ENCODE measurements around the gene FBLIM1. TPM values are rescaled to one million over a fixed set of nuclear protein-coding genes. Genes with fewer than 3 reads are reported as not detected.

The FBLIM1 gene
- total RNA-seq, 2 donors from 2014 or later = 731 to 997 TPM

DNA sequence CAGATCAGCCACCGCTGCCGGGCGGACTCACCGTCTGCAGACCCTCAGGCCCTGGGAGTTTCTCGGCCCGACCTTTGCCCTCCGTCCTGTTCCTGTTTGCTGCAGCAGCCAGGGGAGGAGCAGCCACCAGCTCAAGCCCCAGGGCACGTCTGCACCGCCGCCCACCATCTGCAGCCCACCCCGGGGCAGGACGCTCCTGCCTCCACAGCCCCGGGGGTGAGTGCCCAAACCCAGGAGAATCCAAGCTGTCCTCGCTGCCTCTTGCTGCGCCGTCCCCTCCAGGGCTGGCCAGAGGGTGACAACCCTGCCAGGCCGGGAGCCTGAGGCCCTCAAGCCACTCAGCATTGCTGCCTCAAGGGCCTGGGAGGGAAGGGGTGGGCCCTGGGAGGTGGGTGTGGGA is 23.7 kb upstream of the FBLIM1 start:
- peaks cover 16 to 51% of the 10 kb centered on the region in 2 donors for H3K4me1 ChIP-seq (ENCODE audit: control insufficient read depth in 1 of 2, low read depth in 2 of 2)
- H3K4me3 ChIP-seq = no peak overlapping the region
- H3K36me3 ChIP-seq = peaks cover 44% of the 10 kb centered on the region
- no peaks in the 10 kb centered on the region for H3K27me3 ChIP-seq (replicated peaks; ENCODE audit: insufficient read depth)
- TF ChIP-seq, protein P1, sequence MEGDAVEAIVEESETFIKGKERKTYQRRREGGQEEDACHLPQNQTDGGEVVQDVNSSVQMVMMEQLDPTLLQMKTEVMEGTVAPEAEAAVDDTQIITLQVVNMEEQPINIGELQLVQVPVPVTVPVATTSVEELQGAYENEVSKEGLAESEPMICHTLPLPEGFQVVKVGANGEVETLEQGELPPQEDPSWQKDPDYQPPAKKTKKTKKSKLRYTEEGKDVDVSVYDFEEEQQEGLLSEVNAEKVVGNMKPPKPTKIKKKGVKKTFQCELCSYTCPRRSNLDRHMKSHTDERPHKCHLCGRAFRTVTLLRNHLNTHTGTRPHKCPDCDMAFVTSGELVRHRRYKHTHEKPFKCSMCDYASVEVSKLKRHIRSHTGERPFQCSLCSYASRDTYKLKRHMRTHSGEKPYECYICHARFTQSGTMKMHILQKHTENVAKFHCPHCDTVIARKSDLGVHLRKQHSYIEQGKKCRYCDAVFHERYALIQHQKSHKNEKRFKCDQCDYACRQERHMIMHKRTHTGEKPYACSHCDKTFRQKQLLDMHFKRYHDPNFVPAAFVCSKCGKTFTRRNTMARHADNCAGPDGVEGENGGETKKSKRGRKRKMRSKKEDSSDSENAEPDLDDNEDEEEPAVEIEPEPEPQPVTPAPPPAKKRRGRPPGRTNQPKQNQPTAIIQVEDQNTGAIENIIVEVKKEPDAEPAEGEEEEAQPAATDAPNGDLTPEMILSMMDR (IDR thresholded peaks at IDR 0.05) = no peak
- DNase-seq (ENCODE audit: low spot score) (no peak), ATAC-seq (ENCODE audit: insufficient number of reproducible peaks, low FRiP score, low read depth) (no peak)
- no peaks in the 10 kb centered on the region for H3K9me3 ChIP-seq
- H3K27ac ChIP-seq = peak overlapping the region; percentile 70 to 74

DNA sequence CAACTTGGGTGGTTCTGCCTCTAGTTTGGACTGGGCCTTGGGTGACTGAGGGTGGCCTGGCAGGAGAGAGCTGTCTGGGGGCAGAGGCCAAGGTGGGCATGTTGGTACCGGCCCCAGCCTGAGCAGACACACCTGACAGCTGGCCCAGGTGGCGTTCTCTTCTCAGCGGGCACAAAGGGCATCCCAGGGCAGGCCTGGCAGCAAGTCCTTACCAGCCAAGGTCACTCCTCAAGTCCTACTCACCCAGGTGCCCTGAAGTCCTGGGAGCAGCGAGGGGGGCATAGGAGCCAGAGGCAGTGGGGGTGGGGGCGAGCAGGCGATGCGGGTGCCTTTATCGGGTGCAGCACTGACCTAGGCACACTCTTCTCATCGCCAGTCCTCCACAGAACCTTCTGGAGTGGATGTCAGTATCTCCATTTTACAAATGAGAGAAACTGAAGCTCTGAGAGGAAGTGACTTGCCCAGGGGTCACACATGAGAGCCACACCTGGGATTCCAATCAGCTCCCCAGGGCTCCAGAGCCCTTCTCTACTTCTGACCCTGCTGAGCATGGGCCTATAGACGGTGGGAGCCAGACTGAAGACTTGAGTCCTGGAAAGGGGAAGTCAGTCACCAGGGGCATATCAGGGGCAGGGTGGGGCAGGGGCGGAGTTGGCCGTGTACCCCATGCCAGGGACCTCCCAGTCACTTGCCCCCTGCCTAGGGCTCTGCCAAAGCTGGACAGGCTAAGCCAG is 23.1 kb upstream of the FBLIM1 start:
- Histone ChIP-seq H3K27ac (peak overlapping the region; percentile 70 to 74), H3K9me3 (no peaks in the 10 kb centered on the region), H3K4me1 (ENCODE audit: control insufficient read depth in 1 of 2, low read depth in 2 of 2) (peaks cover 16 to 51% of the 10 kb centered on the region in 2 donors), H3K27me3 (replicated peaks; ENCODE audit: insufficient read depth) (no peaks in the 10 kb centered on the region), H3K4me3 (no peak overlapping the region), H3K36me3 (peaks cover 42% of the 10 kb centered on the region)
- no peak for ATAC-seq (ENCODE audit: insufficient number of reproducible peaks, low FRiP score, low read depth)
- DNase-seq (ENCODE audit: low spot score) = no peak
- TF ChIP-seq, protein P1 (IDR thresholded peaks at IDR 0.05) = no peak

DNA sequence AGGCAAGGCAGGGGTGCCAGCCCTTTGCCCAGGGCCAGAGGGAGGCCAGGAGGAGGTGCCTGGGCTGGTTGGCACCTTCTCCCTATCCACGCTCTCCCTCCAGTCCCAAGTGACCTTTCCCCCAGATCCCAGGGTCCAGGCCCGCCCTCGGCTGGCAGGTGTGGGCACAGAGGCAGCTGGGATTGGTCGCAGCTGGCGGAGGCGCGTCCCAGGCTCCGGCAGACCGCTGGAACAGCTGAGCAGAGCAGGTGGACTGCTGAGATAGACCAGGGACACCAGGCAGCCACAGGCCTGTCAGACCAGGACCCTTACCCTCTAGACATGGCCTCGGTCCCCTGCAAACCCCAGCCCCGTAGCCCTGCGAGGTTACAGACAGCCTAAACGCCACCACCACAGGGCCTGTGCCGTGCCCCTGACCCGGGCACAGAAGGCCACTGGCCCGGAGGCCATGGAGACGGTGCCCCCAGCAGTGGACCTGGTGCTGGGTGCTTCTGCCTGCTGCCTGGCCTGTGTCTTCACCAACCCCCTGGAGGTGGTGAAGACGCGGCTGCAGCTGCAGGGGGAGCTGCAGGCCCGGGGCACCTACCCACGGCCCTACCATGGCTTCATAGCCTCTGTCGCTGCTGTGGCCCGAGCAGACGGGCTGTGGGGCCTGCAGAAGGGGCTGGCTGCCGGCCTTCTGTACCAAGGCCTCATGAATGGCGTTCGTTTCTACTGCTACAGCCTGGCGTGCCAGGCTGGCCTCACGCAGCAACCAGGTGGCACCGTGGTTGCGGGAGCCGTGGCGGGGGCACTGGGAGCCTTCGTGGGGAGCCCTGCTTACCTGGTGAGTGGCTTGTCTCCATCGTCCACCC is 22.3 kb upstream of the FBLIM1 start, which contains the start of gene SLC25A34:
Gene SLC25A34, plus strand, starts transcription at position 221 of the 854 bp plus-strand sequence. Its CDS starts 228 bp downstream, at position 449.
- H3K4me3 ChIP-seq = no peak within 1 kb of the TSS
- TF ChIP-seq, protein P1 (IDR thresholded peaks at IDR 0.05) = peak; percentile 23
- peaks cover 34% of the 10 kb centered on the region for H3K36me3 ChIP-seq
- peaks cover 16 to 55% of the 10 kb centered on the region in 2 donors for H3K4me1 ChIP-seq (ENCODE audit: control insufficient read depth in 1 of 2, low read depth in 2 of 2)
- H3K27ac ChIP-seq = peak within 1 kb of the TSS; percentile 70 to 74
- H3K27me3 ChIP-seq (replicated peaks; ENCODE audit: insufficient read depth) = no peaks in the 10 kb centered on the region
- DNase-seq (ENCODE audit: low spot score) = no peak
- H3K9me3 ChIP-seq = no peaks in the 10 kb centered on the region
- no peak for ATAC-seq (ENCODE audit: insufficient number of reproducible peaks, low FRiP score, low read depth)

DNA sequence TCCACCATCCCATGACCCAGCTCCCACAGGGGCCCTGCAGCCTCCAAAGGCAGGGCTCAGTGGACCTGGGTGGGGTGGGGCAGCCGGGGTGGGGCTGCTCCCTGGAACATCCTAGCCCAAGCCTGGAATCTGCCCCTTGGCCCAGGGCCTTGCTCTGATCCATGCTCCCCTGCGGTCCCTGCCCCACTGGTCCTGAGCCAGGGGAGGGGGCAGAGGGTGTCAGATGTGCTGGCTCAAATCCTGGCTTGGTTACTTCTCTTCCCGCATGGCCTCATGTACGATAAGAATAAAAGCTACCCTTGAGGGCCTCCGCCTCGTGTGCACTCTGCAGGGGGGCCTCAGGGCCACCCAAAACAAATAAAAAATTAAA is 21.7 kb upstream of the FBLIM1 start:
- TF ChIP-seq, protein P1 (IDR thresholded peaks at IDR 0.05) = no peak
- ATAC-seq (ENCODE audit: insufficient number of reproducible peaks, low FRiP score, low read depth) (no peak), DNase-seq (ENCODE audit: low spot score) (no peak)
- Histone ChIP-seq H3K4me3 (no peak overlapping the region), H3K36me3 (peaks cover 28% of the 10 kb centered on the region), H3K4me1 (ENCODE audit: control insufficient read depth in 1 of 2, low read depth in 2 of 2) (peaks cover 18 to 60% of the 10 kb centered on the region in 2 donors), H3K9me3 (no peaks in the 10 kb centered on the region), H3K27me3 (replicated peaks; ENCODE audit: insufficient read depth) (no peaks in the 10 kb centered on the region), H3K27ac (peak overlapping the region; percentile 70 to 74)

Measured in thoracic aorta (tissue), 2 donors.